Bone marrow (tissue), 2 donors: Measurements from ENCODE around the gene NCOA4.
"Not testable (repeated sequence)": the region's sequence is repeated elsewhere in the genome, so short reads cannot be mapped to it uniquely, and the experiment has no call there.

Experiments
- DNase-seq, 2 donors: peaks; one replicate each; lab custom pipeline; 2025; lab: John Stamatoyannopoulos, UW

NCOA4 gene

DNA sequence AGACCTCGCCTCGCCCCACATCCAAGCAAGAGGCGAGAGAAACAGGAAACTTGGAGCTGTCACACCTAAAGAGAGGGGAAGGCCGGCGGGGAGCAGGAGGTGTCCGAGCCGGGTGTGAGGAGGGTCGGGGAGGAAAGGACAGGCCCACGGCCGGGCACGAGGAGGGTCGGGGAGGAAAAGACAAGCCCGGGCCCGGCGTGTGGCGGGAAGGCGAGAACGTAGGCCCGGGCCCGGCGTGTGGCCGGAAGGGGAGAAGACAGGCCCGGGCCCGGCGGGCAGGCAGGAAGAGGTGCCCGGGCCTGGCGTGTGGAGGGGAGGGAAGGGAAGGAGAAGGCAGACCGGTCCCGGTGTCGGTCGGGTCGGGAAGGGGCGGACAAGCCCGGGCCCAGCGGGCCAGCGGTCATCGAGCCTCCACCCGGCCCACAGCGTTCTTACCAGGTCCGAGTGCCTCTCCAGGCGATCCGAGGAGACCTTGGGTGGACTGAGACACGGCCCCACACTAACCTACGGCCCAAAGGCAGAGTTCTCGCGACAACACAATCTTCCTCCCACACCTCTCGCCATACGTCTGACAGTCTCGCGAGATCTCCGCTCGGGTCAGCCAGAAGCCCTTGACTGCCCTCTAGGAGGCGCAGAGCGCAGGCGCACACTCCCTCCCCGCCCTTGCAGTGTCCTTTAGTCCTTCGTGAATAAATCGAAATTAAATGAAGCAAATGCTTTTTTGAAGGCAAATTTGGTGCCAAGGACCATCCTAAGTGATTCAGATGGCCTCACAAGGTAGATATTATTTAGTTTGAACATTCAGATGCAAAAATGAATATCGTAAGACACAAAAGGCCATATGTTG lies at the start of gene NCOA4:
Gene NCOA4 (minus strand): TSS at position 533 of the 847 bp plus-strand sequence. CDS start 13,943 bp downstream, outside the sequence.
- peak; percentile 83 to 96 for DNase-seq

DNA sequence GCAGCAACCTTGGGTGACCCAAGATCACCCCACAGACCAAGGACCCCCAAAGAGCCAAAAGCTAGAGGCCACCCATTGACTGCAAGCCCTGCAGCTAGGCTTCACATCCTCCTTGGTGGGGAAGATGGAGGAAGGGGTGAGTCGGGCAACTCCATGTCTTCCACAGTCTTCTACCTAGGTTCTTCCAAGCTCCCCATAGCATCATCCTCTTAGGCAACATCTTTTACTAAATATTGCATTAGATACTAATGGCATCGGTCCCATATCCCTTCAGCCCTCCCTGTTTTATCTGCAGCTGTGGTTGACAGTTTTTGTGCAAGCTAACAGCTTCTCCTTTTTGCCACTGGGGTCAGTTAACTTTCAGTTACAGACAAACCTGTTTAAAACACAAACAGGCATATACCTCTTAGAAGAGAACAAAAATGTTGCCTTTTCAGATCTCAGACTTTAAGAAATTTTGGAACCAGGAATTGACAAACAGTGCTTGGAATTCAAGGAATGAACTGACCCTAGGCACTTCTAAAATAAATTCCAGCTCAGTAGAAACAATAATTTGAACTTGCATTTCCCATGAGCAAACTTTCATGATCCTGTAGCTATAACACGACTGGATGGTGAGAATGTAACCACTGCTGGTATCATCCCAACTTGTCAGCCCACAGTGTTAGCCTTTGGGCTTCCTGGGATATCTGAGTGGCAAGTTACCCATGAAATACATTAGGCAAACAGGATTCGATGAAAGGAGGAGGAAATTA lies 49.6 kb upstream of the NCOA4 start:
- DNase-seq = peak in 1 of 2 donors; percentile 50

DNA sequence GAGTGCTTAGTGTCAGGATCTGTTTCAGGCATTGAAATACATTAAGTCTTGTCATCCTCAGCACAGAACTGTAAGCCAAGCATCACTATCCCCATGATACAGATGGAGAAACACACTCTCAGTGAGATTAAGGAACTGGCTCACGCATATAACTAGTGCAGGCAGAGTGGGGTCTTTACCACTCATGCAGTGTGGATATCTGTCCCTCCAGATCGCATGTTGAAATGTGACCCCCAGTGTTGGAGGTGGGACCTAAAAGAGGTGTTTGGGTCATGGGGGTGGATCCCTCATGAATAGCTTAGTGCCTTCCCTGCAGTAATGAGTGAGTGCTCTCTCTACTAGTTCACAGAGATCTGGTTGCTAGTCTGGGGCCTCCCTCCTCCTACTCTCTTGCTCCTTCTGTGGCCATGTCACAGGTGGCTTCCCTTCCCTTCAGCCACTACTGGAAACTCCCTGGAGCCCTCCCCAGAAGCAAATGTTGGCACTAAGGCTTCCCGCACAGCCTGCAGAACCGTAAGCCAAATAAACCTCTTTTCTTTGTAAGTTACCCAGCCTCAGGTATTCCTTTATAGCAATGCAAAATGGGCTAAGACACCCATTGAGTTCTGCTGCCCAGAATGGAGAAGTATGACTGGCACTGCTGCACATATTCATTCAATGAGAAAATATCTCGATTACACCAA lies 47.4 kb upstream of the NCOA4 start:
- no peak for DNase-seq

DNA sequence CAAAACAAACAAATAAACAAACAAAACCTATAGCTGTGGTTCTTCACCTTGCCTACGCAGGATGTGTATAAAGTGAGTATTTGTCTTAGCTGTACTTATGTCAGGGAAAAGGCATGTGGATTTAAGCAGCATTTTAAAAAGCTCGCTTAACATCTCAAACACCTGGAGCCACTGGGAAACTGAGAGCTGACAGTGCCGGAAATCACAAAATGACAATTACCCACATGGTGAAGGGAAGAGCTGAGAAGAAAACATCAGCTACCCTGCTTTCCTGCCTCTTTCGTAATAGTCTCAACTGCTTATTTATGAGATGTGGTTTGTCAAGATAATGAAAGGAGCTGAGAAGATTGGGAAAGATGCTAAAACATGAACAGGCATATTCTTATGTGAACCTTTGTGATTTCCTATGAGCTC lies 46.7 kb upstream of the NCOA4 start:
- peak in 1 of 2 donors; percentile 49 for DNase-seq

DNA sequence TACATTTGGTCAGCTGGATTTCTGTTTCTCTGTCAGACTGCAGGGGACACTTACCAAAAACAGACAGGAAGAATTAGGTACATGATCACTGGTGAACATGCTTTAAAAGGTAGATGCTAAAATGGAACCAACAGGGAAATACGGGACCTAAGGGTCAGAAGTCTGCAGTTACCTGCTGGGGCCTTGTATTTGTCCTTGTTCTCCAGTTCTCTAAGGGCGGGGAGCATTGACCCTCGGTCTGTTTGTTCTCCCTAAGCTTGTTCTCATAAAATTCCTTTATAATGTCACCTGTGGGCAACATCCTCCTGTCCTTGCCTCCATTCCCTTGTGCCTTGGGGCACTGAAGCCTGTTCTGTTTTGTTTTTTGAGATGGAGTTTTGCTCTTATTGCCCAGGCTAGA lies 45.4 kb upstream of the NCOA4 start:
- no peak for DNase-seq

DNA sequence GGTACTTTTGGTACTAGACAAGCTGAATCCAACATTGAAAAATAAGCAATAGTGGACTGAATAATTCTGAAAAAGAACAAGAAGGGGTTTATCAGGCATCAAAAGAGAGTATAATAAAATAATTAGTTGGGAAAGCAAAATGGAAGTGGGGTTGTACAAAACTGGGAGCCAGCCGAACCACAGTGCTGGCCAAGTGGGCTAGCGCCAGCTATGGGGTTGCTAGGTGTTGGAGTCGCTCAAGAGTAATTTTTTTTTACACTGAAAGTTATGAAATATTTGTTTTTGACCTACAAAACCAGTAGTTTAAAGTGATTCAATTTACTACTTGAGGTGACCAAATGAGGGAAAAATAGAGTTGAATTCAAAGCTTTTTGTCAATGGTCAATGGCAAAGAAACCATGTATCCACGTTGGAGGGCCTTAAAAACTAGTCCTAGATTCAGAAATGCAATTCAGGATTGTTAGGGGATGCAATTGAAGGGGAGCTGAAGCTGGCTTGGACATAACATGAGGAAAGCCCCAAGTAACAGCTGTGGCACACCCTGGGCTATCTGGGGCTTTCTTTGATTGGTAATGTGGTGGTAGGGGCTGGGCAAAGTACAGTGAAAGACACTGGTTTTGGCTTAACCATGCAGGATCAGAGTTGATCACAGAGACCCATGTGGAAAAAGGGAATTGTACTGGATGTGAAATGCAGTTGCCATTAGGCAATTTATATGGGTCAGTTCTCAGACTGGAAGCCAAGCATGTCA lies 43.9 kb upstream of the NCOA4 start:
- DNase-seq = no peak

DNA sequence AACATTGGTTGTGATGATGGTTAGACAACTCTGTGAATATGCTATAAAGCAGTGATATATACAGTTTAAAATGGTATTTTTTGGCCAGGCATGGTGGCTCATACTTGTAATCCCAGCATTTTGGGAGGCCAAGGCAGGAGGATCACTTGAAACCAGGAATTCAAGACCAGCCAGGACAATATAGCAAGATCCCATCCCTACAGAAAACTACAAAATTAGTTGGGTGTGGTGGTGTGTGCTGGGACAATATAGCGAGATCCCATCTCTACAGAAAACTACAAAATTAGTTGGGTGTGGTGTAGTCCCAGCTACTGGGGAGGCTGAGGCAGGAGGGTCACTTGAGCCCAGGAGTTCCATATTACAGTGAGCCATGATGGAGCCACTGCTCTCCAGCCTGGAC lies 43.1 kb upstream of the NCOA4 start:
- no peak for DNase-seq

DNA sequence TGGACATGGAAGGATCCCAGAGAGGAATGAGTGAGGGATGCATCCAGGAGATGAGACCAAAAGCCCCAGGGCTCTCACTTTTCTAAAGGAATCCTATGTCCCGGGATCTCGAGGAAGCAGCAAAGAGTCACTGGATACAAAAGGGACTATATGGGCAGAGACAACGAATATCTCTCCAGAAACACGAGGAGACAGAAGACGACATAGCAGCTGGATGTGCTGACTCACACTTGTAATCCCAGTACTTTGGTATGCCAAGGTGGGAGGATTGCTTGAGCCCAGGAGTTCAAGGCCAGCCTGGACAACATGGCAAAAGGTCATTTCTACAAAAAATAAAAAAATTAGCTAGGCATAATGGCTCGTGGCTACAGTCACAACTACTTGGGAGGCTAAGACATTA lies 40.3 kb upstream of the NCOA4 start:
- no peak for DNase-seq

DNA sequence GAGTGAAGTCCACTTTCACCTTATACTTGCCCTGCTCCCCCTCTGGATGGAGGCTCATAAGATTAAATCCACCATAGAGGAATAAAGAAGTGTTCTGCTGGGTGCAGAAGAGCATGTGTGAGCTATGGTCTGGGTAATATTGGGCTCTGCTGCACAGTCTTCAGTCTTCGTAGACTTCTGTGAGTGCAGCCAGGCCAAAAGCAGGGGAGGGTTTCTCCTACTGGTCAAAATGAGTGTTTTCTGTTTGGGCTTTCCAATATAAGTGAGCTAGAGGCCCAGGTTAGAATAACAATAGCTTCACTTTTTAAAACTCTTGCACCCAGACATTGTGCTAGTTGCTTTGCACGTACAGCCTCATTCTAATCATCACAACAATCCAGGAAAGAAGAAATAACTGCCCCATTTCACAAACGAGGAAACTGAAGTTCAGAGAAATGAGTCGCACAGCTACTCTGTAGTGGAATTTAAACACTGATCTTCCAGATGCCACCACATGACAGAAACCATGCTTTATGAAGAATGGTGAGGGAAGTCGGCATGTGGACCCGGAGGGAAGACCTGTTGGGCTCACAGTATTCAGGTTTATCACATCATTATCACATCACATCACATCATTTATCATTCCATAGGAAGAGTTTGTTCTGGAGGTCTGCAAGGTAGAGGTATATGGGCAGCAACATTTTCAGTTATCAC lies 39.5 kb upstream of the NCOA4 start:
- no peak for DNase-seq

DNA sequence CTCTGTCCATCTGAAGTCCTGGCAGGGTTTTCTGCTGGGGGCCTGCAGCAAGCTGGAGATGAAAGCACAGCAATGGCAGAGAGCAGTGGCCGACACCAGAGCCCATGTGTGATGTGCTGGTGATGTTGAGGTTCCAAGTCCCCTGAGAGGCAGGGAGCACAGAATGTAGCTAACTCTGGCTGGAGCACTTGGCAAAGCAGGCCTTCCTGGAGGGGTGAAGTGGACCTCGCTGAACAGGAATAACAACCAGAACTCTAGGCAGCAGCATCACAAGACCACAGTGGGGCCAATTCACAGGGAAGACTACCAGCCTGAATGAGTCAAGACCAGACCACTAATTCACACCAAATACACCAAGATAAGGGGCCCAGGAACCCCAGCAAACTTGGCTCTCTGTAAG lies 38.5 kb upstream of the NCOA4 start:
- no peak for DNase-seq

DNA sequence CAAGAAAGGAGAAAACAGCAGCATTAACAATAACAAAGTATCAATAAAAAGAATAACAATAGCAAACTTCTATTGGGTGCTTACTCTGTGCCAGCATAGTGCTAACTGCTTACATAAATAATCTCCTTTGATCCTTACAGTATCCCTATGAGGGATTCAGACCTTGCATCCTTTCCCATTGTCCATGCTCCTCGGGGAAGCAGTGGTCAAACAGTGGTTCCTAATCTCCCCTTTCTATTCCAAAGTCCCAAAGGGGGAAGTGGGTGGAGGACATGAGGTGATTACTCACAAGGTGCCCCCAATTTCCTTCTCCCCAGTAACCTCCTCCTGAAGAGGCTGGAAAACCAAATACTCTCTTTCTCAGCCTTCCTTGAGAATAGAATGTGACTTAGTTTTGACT lies 37.7 kb upstream of the NCOA4 start:
- DNase-seq = no peak

DNA sequence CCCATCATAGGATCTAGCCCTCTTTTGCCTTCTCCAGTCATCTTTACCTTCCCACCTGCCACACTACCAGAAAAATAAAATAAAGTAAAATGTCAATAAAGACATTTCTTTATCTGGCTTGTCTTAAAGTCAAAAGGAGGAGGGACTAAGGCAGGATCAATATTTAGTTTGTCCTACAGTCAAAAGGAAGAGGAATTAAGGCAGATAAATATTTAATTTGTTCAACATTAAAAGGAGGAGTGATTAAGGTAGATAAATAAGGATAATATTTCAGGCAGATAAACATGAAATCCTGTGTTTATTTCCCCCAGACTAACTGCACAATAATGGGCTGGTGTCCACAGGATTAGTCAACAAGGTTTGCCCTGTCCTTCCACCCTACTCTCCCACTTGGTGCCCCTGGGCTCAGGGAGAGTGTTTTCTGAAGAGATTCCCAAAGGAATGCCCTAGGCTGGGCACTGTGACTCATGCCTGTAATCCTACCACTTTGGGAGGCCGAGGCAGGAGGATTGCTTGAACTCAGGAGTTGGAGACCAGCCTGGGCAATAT lies 33.9 kb upstream of the NCOA4 start:
- no peak for DNase-seq

DNA sequence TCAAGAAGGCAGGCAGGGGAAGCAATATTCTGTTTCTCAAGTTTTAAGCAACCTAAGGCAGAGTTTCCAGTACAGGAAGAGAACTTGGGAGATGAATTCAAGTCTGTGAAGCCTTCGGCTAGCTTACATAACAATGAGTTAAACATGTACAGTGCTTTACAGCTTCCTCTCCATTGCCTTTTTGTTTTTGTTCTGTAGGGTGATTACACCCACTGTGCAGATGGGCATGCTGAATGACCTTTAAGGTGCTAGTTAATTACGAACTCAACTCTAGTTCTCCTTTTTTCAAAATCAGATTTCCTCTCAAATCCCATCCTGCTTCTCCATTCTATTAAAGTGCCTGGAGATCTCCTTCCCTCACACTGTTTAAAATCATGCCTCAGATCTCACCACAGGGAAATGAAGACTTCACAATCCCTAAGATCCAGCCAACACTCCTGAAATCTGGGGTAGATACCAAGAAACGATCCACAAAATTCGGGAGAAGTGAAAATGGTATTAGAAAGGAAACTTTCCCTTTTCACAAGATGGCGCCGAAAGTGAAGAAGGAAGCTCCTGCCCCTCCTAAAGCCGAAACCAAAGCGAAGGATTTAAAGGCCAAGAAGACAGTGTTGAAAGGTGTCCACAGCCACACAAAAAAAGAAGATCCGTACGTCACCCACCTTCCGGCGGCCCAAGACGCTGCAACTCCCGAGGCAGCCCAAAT lies 32.5 kb upstream of the NCOA4 start:
- no peak for DNase-seq

DNA sequence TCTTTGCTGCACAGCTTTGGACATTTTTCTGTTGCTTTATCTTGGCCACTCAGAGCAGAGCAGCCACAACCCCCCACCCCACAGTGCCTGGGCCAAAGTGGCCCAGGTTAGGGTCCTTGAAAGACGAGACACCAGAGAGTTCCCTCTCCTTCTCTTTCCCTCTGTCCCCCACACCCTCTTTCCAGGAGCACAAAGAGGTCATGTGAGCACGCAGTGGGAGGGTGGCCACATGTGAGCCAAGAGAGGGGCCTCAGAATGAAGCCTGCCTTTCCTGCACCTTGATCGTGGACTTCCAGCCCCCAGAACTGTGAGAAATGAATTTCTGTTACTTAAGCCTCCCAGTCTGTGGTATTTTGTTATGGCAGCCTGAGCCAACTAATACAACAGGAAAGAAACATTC lies 30.3 kb upstream of the NCOA4 start:
- DNase-seq = no peak

DNA sequence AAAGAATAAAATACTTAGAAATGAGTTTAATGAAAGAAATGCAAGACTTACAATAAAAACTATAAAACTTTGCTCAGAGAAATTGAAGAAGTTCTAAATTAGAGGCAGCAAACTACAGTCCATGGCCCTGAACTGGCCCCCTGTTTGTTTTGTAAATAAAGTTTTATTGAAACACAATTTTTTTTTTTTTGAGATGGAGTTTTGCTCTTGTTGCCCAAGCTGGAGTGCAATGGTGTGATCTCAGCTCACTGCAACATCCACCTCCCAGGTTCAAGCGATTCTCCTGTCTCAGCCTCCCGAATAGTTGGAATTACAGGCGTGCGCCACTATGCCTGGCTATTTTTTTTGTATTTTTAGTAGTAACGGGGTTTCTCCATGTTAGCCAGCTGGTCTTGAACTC lies 27.5 kb upstream of the NCOA4 start:
- DNase-seq = not testable (repeated sequence)

DNA sequence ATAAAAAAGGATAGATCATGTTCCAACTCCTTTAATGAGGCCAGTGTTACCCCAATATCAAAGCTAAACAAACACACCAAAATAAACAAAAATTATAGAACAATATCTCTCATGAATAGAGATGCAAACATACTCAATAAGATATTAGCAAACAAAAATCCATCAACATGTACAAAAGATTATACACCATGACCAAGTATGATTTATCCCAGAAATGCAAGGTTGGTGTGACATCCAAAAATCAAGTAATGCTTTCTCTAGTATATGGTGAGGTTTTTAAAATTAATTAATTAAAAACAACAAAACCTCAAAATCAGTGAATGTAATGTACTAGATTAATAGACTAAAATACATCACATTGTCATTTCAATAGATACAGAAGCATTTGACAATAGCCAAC lies 26.6 kb upstream of the NCOA4 start:
- no peak for DNase-seq

DNA sequence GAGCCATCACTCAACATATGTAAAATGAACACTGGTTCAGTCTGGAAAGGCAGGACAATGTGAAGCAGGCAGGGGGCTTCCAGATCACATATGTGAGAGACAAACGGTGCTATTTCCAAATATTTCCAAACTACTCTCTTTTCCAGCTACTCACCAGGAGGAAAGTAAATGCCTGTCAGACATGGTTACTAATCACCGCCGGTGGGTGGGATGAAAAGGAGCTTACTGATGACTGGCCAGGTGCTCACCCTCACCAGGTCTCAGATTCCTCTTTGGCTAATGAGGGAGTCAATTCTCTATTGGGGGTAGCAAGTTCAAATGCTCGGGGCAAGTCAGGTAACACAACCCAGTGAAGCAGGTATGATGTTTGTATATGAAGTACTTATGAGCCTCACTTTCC lies 25.3 kb upstream of the NCOA4 start:
- no peak for DNase-seq

DNA sequence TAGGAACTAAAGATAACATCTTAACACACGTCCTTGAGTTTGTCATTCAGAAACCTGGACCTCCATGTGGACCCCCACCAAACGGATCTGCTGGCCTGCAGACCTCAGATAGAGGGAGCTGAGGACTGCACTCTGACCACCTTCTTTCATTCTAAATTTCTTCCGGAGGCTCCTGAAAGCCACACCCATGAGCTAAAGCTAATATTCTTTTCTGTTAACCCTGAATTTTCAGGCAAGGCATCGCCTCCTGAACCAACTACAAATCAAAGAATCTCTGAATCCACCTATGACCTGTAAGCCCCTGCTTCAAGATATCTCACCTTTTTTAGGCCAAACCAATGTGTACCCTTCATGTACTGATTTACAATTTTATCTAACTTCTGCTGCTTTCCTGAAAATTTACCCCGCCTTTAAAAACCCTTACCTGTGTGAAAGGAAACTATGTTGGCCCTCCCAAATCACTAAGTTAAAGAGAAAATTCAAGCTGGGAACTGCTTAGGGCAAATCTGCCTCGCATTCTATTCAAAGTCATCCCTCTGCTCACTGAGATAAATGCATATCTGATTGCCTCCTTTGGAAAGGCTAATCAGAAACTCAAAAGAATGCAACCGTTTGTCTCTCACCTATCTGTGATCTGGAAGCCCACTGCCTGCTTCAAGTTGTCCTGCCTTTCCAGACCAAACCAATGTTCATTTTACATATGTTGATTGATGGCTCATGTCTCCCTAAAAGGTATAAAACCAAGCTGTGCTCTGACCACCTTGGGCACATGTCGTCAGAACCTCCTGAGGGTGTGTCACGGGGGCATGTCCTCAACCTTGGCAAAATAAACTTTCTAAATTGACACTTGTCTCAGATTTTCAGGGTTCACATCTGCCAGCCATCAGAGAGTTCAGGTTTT lies 23.4 kb upstream of the NCOA4 start:
- no peak for DNase-seq

DNA sequence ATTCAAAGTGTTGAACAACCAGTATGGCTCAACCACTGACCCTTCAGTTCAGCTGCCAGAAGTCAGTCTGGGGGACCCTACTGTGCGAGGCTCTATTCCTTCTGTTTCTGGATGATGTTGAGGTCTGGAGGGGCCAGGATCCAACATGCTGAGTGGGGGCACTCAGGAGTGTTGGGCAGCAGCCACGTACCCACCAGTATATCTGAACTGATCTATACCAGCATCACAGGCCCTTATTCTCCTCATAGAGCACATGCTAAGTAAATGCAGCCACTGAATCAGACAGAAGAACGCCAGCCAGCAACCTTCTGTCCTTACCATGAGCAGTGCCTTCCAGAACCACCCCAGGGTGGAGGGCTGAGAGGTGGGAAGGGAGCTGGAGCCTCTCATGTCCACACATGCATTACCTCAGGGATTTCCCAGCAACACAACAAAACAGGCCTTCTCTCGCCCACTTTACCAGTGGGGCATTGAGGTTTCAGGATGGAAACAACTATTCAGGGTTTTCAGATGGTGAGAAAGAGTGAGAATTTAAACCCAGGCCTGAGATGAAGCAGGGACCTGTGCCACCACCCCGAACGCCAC lies 22.5 kb upstream of the NCOA4 start:
- no peak for DNase-seq
